A673 (cell line): ENCODE measurements around the gene TNFAIP2. TPM values are rescaled to one million over a fixed set of nuclear protein-coding genes. Genes with fewer than 3 reads are reported as not detected.

ENCODE experiments used
- BruUV-seq: library from RNA; stranded (reverse); fragments of 400-500 nt; replicated peaks from 2 replicates; lab custom pipeline; 2021; lab: Mats Ljungman, UMichigan
- CTCF ChIA-PET: fragments of 300-600 bp; sonication (Branson Sonifier 250); formaldehyde crosslinking; loops from one replicate; lab custom pipeline; 2022; ENCODE audit warnings: antibody characterized with exemption; lab: Charles Lee
- POLR2A ChIA-PET: fragments of 300-600 bp; sonication (Branson Sonifier 250); formaldehyde crosslinking; loops from one replicate; lab custom pipeline; 2022; ENCODE audit warnings: antibody characterized with exemption; ENCODE audit not compliant: low non-redundant PET; lab: Charles Lee
- DNase-seq: peaks from one replicate; pipeline ENCODE4 v3.0.0-alpha.2; 2015; ENCODE audit warnings: low spot score
- H3K27ac ChIP-seq: fragments of 200-600 bp; sonication (generic); 2 replicates; pipeline ENCODE4 v1.5.1; 2016; ENCODE audit warnings: mixed run types, low read depth, mild to moderate bottlenecking, mixed read lengths, antibody characterized with exemption, low read length; ENCODE audit not compliant: poor library complexity, severe bottlenecking
- H3K27me3 ChIP-seq: fragments of 200-600 bp; sonication (generic); replicated peaks from 2 replicates; pipeline ENCODE4 v1.6.1; 2017; ENCODE audit warnings: mixed run types, low read depth, mild to moderate bottlenecking, mixed read lengths, antibody characterized with exemption, low read length; ENCODE audit not compliant: insufficient read depth, poor library complexity
- H3K36me3 ChIP-seq: fragments of 200-600 bp; sonication (generic); 2 replicates; pipeline ENCODE4 v1.6.1; 2016; ENCODE audit warnings: mixed run types, mild to moderate bottlenecking, mixed read lengths, antibody characterized with exemption, low read length; ENCODE audit not compliant: insufficient read depth, poor library complexity, severe bottlenecking
- H3K4me1 ChIP-seq: fragments of 200-600 bp; sonication (generic); 2 replicates; pipeline ENCODE4 v1.6.1; 2017; ENCODE audit warnings: mixed run types, mild to moderate bottlenecking, mixed read lengths, antibody characterized with exemption, low read length; ENCODE audit not compliant: insufficient read depth, poor library complexity, severe bottlenecking
- H3K4me3 ChIP-seq: fragments of 200-600 bp; sonication (generic); 2 replicates; pipeline ENCODE4 v1.5.1; 2016; ENCODE audit warnings: low read depth, mixed run types, mild to moderate bottlenecking, mixed read lengths, low read length; ENCODE audit not compliant: poor library complexity, severe bottlenecking
- H3K9me3 ChIP-seq: fragments of 200-600 bp; sonication (generic); 2 replicates; pipeline ENCODE4 v1.6.1; 2016; ENCODE audit warnings: mixed run types, low read depth, mild to moderate bottlenecking, mixed read lengths, antibody characterized with exemption, low read length; ENCODE audit not compliant: poor library complexity, severe bottlenecking
- CTCF ChIP-seq: fragments of 300-800, 200-600 bp; sonication (generic); conservative IDR thresholded peaks from 2 replicates; pipeline ENCODE4 v1.5.1; 2017; ENCODE audit warnings: low read depth, mild to moderate bottlenecking, antibody characterized with exemption, low read length, moderate library complexity, mixed read lengths
- EZH2 ChIP-seq: fragments of 200-600 bp; sonication (generic); IDR thresholded peaks from 2 replicates; pipeline ENCODE4 v1.6.1; 2017; ENCODE audit warnings: borderline replicate concordance, low read depth, mild to moderate bottlenecking, mixed read lengths, antibody characterized with exemption, low read length; ENCODE audit not compliant: poor library complexity, severe bottlenecking
- intact Hi-C: fragments of 100-400 bp; cut with micrococcal nuclease; formaldehyde crosslinking; loops from one replicate; pipeline ENCODE4 v1.10.0; 2022; ENCODE audit not compliant: unreplicated experiment
- total RNA-seq: library from RNA; stranded (reverse); gene quantifications from 2 replicates; pipeline ENCODE4 v1.2.3, GENCODE V29; 2021

Gene TNFAIP2
- total RNA-seq, 1 experiment from 2014 or later, result 5.5 TPM

DNA sequence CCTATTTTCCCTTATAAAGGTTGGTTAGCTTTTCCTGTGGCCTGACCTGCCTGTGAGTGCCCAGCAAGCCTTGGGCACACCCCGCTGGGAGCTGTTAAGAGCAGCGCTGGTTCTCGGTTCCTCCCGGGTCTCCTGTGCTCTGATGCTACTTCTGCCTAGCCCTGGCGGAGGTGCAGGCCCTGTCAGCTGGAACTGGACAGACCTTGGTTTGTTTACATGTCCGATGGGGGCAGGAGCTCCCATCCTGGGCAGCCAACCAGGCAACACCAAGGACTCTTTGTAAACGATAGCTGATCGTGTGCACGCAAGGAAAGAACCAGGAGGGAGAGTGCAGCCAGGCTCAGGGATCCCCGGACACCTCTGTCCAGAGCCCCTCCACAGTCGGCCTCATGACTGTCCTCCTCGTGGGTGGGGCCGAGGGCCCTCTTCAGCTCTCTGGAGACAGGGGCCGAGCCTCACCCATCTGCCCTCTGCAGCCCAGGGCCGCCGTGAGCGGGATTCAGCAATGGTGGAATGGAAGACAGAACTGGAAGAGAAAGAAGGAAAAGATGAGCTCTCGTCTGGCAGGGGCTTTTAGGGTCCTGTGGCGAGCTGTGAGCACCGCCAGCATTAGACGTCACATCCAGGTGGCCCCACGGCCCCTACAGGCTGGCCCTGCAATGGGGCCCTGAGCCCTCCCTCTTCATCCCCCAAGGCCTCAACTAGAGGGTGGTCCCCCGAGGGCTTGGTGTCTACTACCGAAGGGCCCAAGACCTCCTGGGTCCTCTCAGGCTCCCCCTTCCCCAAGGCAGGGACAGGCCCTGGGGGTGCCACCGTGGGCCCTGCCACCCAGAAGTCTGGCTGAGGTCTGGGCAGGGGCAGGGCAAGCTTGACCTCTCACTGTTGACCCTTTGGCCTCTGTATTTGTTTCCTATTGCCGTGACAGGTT lies 12.3 kb downstream of the TNFAIP2 start:
- TF ChIP-seq EZH2 (no peak), CTCF (no peak)
- no peaks in the 10 kb centered on the region for H3K27me3 ChIP-seq
- no peak for DNase-seq
- POLR2A ChIA-PET, result interaction anchor here (0.5 kb wide), 1 partner anchor 15 kb away, joined by 8 read pairs; no protein-coding TSS in a partner anchor
- CTCF ChIA-PET, result interaction anchor here (1.1 kb wide), 1 partner anchor 31 kb away, joined by 4 read pairs; no protein-coding TSS in a partner anchor
- H3K4me3 ChIP-seq, result no peak overlapping the region
- H3K27ac ChIP-seq, result no peak overlapping the region
- peaks cover 12% of the 10 kb centered on the region for H3K4me1 ChIP-seq
- no peaks in the 10 kb centered on the region for H3K36me3 ChIP-seq
- no peaks in the 10 kb centered on the region for H3K9me3 ChIP-seq
- intact Hi-C loops, result no loop called here
- BruUV-seq, result no TSS peak

GRCh38 chr14:103136388-103137271 lies 13.4 kb downstream of the TNFAIP2 start:
- Histone ChIP-seq H3K27me3 (no peaks in the 10 kb centered on the region), H3K9me3 (no peaks in the 10 kb centered on the region), H3K4me1 (peaks cover 6% of the 10 kb centered on the region), H3K27ac (peak overlapping the region; percentile 11), H3K4me3 (no peak overlapping the region), H3K36me3 (no peaks in the 10 kb centered on the region)
- no TSS peak for BruUV-seq
- intact Hi-C loops, result no loop called here
- DNase-seq, result peak; percentile 67
- ChIA-PET POLR2A (no interaction called here), CTCF (interaction anchor here (1.1 kb wide), 1 partner anchor 32 kb away, joined by 4 read pairs; no protein-coding TSS in a partner anchor)
- TF ChIP-seq EZH2, result no peak

DNA sequence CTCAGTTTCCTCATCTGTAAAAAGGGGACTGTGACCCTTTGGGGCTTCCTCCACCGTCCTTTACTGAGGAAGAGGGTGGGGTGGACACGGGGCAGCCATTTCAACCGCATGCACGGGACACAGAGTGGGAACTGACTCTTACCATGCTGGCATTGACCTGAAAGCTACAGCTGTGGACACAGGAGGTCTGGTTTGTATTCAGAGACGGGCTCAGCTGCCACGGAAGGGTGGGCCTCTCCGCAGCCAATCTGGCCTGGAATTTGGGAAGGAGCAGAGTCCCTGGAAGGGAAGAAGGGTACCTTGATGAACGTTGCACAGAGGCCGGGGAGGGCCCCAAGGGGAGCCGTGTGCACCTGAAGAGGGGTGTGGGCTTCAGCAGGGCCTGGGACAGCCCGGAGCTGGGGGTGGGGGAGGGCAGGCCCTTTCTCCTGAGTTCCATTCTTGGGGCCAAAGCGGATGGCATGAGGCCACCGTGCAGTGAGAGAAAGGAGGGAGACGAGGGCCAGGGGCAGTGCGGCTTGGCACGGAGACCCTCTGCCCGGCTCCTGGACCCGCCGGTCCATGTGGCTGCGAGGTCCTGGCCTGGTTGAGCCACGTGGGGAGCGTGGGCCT lies 14.5 kb downstream of the TNFAIP2 start:
- H3K4me1 ChIP-seq, result peaks cover under 1% of the 10 kb centered on the region
- ChIA-PET CTCF (no interaction called here), POLR2A (no interaction called here)
- no peaks in the 10 kb centered on the region for H3K36me3 ChIP-seq
- no peak overlapping the region for H3K27ac ChIP-seq
- BruUV-seq, result no TSS peak
- TF ChIP-seq CTCF (no peak), EZH2 (no peak)
- no peaks in the 10 kb centered on the region for H3K27me3 ChIP-seq
- intact Hi-C loops, result no loop called here
- DNase-seq, result no peak
- no peak overlapping the region for H3K4me3 ChIP-seq
- no peaks in the 10 kb centered on the region for H3K9me3 ChIP-seq
